ENCODE measurements around the gene ARL13A.
"Not testable (repeated sequence)": the region's sequence is repeated elsewhere in the genome, so short reads cannot be mapped to it uniquely, and the experiment has no call there.

ARL13A gene

DNA sequence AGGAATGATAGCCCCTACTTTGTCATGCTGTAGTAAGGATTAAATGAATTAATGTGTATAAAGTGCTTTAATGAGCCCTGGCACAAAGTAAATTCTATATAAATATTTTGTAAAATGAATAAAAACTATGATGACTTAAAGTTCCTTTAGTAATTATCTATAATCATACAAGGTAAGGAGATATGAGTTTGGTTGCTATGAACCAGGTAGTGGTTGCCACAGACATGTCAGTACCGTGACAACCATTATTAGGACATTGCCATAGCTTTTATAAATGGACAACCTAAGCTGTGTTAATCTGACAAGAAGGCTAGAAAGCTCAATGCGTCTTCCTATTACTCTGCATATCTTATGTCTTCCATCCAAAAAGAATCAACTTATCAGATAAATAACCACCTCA lies at the start of gene ARL13A:
ARL13A (plus strand) TSS at position 301 of the 400 bp plus-strand sequence. CDS start 3,982 bp downstream, outside the sequence.
- no peak for DNase-seq (ENCODE audit: low read depth)

DNA sequence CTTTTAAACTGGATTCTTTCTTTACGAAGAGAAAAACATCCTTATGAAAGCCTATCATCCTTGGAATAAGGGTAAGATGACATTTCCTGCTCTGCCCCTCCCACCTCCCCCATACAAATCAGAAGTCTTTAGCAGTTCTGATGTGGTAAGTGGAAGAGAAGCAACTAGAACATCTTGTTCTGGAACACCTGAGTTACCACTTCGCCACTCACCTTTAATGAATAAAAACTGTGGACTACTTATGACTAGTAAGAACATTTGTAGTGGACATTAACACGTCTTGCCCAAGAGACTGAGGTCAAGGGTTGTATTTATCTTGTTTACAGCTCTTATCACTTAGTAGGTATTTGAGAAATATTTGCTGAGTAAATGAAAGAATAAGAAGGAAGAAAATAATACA lies 45.1 kb upstream of the ARL13A start:
- no peak for DNase-seq (ENCODE audit: low read depth)

DNA sequence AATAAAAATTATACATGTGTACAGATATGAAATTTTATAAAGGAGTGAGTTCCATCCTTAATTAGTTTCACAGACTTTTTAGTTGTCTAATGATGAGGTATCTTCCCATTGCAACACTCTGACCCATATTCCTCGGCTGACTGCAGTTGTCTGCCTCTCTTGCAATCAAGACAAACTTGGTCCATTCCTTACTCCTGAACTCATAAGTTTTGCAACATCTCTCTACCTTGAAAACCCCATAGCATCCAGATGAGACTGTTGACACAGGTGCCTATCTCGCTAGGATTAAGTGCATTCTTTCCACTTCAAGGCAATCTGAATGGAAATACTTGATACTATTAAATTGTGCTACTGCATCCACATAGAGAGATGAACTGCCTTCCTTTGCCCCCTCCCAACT lies 43.1 kb upstream of the ARL13A start:
- no peak for DNase-seq (ENCODE audit: low read depth)

DNA sequence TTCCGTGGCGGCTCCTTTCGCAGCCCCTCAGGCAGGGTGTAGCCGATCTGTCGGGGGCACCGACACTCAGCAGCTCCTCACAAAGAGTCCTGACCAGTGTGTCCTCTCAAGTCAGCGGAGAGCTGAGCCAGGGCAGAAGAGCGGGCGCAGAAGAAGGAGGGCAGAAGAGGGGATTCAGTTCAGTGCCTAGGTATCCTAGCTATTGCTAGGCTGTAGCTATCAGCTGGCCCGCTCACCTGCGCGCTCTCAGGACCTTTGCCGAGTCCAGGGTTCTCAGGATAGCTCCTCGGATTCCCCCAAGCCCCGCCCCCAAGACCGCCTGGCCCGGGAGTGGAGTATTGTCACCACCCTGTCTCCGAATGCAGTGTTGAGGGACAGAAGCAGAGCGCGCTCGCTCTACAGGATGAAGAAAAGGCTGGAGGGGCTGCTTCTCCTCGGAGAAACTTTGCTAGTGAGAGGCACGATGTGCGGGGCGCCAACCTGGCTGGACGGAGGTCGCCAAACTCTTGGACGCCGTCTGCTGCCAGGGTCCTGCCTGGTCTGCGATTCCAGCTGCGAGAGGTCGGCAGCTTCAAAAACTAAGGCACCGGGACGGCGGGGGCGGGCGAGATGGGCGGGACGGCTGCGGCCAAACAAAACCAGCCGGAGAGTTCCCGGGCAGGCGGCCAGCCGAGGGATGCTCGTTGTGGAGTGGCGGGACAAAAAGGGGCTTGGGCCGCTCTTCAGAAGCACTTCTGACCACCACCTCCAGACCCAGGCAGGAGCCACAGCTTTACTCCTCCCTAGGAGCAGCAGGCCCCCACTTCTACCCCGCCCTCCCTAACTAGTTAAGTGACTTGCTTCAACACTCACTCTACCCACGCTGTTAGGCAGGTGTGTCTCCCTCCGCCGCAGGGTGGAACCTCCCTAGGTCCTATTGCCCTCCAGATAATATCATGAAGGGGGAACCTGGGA lies 40.6 kb upstream of the ARL13A start, which contains the start of gene XKRX:
XKRX (minus strand) TSS at position 258 of the 954 bp plus-strand sequence. CDS start 613 bp downstream, outside the sequence.
- DNase-seq (ENCODE audit: low read depth) = no peak

DNA sequence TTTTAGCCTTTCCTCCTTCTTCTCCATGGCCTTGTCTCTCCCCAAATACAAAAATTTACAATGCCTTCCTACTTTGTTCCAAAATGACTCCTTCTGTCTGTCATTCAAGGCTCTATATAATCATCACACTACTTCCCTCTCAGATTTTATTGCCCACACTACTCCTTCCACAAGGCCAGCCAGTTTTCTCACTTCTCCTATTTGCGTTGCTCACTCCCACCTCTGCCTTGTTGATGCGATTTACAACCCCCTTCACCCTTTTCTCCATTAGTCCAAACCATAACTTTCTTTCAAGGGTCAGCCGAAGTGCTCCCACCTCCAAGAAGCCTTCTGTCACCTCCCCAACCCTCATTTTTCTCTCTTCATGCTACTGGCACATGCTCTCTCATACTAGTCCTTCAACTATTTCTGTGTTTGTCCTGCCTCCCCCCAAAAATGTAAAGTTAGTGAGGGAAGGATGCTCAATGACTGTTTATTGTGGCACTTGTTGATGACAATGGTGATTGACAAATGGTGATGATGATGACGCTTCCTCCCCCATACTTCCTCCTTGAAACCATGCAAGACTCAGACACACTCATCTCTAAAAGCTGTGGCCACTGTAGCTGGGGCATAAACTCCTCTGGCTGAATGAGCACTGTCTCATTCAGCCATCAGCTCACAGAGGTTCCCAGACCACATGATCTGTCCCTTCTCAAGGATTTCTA lies 38.1 kb upstream of the ARL13A start:
- no peak for DNase-seq (ENCODE audit: low read depth)

DNA sequence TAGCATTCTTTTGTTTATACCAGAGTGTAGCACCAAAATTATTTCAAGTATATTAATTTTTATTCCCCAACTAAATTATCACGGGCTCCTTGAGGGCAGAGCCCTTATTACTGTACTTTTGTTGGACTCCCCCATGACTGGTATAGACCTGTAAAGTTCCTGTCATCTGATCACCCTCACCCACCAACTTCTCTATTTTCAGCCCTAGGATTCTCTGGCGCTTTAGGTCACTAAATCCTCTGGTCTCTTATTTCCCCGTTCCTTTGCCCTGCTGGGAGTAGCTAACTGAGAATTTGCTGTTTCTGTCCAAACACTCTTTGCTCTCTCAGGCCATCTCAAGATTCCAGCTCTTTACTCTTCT lies 37.6 kb upstream of the ARL13A start:
- no peak for DNase-seq (ENCODE audit: low read depth)

DNA sequence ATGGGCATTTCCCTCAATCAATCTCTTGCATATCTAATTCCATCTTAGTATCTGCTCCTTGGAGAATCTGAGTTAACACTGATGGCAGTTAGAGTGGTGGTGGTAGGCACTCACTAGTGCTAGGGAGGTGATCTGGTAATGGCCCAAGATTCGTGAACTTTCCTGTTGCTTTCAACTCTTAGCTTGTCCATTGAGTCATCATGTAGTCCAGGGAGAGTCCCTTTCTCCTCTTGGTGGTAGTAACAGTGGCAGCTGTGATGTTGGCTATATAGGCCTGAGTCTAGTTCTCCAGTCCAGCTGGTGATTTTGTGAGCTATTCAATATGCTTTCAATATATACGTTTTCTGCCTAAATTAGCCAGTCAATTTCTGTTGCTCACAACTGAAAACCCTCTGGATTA lies 33.7 kb upstream of the ARL13A start:
- DNase-seq (ENCODE audit: low read depth) = no peak

DNA sequence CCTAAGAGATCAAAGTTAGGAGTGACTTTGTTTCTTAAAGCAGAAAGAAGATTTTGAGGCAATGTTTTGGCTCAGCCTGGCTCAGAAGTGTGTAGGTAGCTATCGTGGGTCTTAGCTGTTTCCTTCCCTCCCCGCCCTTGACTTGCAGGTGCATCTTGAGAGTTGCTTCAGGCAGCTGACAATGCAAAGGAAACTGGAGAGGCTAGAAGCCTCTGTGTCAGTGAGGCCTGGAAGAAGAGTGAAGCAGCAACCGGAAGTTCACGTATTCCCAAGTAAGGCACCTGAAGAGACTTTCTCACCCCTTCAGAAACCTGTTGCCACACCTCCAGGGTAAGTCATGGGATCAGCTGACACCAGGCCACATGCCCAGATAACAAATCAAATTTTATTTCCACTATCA lies 30.2 kb upstream of the ARL13A start:
- no peak for DNase-seq (ENCODE audit: low read depth)

DNA sequence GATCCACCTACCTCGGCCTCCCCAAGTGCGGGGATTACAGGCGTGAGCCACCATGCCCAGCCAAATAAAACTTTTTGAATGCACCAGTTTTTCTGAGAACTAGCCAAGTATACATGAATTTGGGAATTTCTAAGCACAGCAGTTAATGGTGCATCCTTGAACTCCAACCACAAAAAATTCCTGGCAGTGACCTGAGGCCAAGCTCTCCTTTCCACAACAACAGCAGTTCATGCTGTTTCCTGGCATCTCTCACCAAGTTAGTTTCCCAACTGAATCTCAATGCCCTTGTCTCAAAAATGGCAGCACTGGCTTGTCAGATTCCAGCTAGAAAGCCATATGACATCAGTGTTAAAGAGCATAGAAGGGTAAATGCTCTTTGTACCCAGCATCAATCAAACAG lies 24.9 kb upstream of the ARL13A start:
- no peak for DNase-seq (ENCODE audit: low read depth)

DNA sequence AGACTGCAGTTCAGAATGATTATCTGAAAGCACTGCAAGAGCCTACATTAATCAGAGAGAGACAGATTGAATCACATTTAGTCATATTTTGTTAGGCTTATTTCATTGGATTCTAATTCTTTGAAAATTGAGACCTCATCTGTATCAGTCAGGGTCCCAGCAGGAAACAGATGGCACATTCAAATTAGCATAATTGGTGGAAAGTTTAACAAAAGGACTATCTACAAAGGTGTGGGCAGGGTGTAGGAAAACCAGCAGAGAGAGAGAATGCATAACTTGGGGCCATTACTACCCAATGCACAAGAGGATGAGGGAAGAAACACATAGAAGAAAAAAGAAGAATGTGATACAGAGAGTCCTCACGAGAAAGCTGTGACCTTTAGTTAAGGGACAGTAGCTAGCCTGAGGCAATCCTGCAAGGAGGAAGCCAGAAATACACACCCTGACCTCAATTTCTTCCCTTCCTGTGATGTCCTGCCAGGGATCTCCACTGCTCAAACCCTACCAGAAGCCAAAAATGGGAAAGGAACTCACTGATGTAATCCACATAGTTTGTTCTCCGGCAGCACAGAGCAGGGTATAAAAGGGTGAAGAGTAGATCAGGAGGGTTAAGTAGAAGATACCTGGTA lies 23.1 kb upstream of the ARL13A start:
- no peak for DNase-seq (ENCODE audit: low read depth)

DNA sequence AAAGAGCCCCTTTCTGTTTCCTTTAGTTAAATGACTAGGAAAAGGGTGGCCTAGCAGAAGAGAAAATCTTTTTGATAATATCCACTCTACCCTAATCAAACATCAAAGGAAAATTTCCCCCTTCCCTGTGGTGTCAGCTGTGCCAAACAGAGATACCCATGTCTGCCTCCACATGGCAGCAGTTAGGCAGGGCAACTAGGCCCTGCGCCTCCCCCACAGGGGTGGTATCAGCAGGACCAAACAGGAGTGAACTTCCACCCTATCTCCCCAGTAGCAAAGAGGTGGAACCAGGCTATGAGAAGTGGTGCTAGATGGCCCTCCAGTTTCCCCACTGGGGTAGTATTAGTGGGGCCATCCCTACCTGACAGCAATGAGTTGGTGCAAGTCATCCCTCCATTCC lies 21.0 kb upstream of the ARL13A start:
- no peak for DNase-seq (ENCODE audit: low read depth)

DNA sequence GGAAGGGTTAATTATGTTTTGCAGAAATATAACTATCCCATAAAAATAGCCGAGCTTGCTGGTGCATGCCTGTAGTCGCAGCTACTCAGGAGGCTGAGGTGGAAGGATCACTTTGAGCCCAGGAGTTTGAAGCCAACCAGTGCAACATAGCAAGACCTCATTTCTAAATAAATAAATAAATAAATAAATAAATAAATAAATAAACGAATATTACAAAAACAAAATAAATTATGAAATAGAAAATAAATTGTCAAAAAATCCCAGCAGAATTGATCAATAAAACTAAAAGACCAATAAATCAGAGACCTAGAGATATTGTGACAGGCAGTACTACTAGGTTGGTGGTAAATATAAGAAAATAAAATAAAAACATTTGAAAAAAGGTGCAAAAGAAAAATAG lies 6.7 kb upstream of the ARL13A start:
- DNase-seq (ENCODE audit: low read depth) = no peak

DNA sequence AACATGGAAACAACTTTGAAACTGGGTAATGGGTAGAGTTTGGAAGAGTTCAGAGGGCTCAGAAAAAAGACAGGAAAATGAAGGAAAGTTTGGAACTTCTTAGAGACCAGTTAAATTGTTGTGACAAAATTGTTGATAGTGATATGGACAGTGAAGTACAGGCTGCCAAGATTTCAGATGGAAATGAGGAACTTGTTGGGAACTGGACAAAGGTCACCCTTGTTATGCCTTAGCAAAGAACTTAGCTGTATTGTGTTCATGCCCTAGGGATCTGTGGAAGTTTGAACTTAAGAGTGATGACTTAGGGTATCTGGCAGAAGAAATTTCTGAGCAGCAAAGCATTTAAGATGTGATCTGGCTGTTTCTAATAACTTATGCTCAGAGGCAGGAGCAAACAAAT lies 5.1 kb upstream of the ARL13A start:
- DNase-seq (ENCODE audit: low read depth) = no peak

DNA sequence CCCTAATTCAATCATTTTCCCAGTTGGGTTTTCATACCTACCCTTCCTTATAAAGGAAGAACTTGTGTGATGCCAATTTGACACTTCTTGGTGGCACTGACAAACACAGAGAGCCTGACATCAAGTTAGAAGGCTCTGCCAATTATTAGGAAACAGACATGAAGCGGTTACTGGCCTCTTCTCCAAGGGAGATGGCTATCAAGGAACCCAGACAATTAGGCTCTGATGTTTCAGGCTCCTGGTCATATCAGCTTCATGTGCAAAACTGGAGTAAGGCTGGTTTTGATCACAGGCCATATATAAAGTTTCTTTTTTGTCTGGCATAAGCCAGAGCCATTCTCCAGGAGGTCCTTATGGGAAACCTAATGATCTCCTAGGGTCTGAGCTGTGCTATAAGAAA lies 428 bp downstream of the ARL13A start:
- no peak for DNase-seq (ENCODE audit: low read depth)

DNA sequence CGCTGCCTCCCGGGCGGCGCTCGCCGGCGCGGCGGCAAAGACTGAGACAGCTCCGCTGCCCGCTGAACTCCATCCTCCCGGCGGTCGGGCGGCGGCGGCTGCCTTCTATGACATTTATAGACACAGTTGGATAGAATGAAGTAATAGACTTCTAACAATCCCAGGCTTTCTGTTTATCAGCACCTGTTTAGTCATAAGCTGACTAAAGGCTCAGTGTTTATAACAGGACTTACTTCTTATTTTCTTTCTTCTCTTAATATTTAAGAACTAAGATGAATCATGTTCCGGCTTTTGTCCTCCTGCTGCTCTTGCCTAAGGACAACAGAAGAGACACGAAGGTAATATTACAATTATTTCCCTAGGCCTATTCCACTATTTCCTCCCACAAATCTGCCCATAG lies 3.9 kb downstream of the ARL13A start:
- DNase-seq (ENCODE audit: low read depth) = no peak

DNA sequence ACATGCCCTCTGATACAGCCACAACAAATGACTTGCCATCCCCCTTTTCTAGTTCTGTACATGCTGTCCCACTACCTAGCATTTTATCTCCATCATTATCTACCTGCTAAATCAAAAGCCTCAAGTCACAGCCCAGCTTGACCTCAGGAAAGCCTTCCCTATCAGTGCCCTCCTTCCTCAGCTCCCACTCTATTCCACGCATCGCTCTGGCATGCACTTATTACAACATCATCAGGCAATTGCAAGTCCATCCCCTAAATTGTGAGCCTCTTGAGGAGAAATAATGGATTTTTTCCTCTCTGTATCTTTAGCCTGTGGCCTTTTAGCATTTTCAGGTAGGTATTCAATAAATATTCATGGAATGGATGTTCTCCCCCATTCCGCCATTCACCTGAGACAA lies 5.7 kb downstream of the ARL13A start:
- DNase-seq (ENCODE audit: low read depth) = no peak

DNA sequence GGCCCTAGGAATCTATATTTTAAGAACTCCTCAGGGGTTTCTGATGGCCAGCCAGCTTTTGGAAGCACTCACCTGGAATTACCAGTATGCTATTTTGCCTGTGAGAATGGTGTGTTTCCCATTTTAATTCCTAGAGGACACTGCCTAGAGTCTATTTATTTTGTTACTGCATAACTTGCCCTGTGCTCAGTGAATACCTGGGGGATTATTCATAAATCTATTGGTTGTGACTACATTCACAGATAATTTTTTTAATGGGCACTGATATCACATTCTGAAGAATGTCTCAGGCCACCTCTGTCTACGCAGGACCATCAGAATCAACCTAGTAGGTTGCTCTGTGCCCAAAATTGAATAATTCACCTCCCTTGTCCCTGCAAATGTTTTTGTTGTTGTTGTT lies 6.7 kb downstream of the ARL13A start:
- DNase-seq (ENCODE audit: low read depth) = no peak

DNA sequence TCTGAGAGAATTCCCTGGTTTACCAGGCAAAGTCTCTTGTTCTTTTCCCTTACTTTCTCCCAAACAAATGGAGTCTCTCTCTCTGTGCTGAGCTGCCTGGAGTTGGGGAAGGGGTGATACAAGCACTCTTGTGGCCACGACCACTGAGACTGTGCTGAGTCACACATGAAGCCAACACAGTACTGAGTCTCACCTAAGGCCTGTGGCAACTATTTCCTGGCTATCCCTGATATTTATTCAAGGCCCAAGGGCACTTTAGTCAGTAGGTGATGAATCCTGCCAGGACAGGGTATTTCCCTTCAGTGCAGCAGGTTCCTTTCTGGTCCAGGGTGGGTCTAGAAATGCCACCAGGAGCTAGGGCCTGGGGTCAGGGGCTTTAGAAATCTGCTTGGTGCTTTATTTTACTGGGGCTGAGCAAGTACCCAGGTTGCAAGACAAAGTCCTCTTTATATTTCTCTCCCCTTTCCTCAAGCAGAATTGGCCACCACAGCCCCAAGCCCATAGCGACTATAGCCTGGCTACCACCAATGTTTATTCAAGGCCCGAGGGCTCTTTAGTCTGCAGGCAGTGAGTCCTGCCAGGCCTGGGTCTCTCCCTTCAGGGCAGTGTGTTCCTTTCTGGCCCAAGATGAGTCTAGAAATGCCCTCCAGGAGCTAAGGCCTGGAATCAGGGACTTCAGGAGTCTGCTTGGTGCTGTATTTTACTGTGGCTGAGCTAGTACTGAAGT lies 10.5 kb downstream of the ARL13A start:
- DNase-seq (ENCODE audit: low read depth) = no peak

DNA sequence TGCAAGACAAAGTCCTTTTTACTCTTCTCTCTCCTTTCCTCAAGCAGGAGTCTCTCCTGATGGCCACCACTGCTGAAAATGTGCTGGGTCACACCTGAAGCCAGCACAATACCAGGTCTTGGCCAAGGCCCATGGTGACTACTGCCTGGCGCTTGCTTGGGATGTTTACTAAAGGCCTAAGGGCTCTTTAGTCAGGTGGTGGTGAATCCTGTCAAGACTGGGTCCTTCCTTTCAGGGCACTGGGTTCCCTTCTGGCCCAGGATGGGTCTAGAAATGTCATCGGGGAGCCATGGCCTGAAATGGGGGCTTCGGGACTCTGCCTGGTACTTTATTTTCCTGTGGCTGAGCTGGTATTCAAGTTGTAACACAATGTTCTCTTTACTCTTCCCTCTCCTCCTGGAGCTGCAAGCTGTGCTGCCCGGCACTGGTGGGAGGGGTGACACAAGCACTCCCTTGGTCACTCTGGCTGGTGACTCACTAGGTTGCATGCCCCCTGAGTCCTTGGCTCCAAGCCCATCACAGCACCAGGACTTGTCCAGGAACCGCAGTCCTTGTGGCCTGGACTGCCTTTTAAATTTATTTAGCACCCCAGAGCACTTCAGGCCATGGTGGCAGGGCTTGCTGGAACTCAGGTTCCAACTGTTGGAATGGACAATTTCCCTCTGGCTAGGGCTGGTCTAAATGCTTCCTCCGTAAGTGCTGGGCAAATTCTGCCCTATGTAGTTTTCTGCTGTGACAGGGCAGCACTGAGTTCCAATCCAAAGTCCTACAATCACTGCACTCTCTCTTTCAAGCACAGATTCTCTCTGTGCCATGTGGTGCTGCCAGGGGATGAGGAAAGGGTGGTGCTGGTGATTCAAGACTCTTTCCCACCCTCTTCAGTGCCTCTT lies 11.3 kb downstream of the ARL13A start:
- DNase-seq (ENCODE audit: low read depth) = peak; percentile 24

DNA sequence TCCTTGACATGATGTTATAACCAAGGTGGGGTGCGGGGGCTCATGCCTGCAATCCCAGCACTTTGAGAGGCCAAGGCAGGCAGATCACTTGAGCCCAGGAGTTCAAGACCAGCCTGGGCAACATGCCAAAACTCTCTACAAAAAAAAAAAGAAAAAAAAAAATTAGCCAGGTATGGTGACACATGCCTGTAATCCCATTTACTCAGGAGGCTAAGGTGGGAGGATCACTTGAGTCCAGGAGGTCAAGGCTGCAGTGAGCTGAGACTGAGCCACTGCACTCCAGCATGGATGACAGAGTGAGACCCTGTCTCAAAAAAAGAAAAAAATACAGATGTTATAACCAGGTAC lies 12.0 kb downstream of the ARL13A start:
- DNase-seq (ENCODE audit: low read depth) = not testable (repeated sequence)

DNA sequence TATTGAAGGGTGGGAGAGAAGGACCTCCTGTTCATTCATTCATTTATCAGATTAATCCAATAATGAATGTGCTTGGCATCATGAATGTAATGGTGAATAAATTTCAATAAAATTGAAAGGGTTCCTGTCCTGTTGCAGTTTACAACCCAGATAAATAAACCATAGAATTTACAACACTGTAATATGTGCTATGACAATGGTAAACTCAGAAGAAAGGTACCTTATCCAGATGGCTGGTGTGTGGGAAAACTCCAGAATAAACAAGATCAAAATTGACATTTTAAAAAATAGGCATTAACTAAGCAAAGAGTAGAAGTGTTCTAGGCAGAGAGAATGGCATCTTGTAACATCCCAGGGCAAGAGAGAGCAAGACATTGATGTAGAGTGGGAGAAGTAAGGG lies 15.3 kb downstream of the ARL13A start:
- no peak for DNase-seq (ENCODE audit: low read depth)
